Measurements from ENCODE around the gene FBXO27. TPM values are rescaled to one million over a fixed set of nuclear protein-coding genes. Genes with fewer than 3 reads are reported as not detected.

The FBXO27 gene
- polyA plus RNA-seq, 1 experiment = 7.0 TPM

GRCh38 chr19:39031368-39032062, 834 bp downstream of the FBXO27 start:
- DNase-seq (ENCODE audit: low read depth) = peak; percentile 18
- Histone ChIP-seq H3K27me3 (ENCODE audit: control insufficient read depth, insufficient read depth, low read length) (no peaks in the 10 kb centered on the region), H3K36me3 (ENCODE audit: control insufficient read depth, insufficient read depth, low read length) (no peaks in the 10 kb centered on the region), H3K4me3 (ENCODE audit: low read depth, low read length) (peak overlapping the region; percentile 69)
- CTCF ChIA-PET = interaction anchor here (2.0 to 10.3 kb wide), 2 partner anchors 20 to 70 kb away, joined by 8 to 41 read pairs; no protein-coding TSS in a partner anchor
- no peak for TF ChIP-seq CTCF (IDR thresholded peaks at IDR 0.05; ENCODE audit: insufficient read depth, low read depth, low read length)
- POLR2A ChIA-PET = no interaction called here

- DNase-seq (ENCODE audit: low read depth) = no peak
Observed at GRCh38 chr19:39030854-39031367, 1.4 kb downstream of the FBXO27 start.

GRCh38 chr19:39024875-39025641, 7.3 kb downstream of the FBXO27 start:
- ChIA-PET POLR2A (no interaction called here), CTCF (interaction anchor here (0.6 kb wide), 1 partner anchor 27 kb away, joined by 3 read pairs; no protein-coding TSS in a partner anchor)
- TF ChIP-seq CTCF (IDR thresholded peaks at IDR 0.05; ENCODE audit: insufficient read depth, low read depth, low read length) = no peak
- Histone ChIP-seq H3K27me3 (ENCODE audit: control insufficient read depth, insufficient read depth, low read length) (no peaks in the 10 kb centered on the region), H3K4me3 (ENCODE audit: low read depth, low read length) (no peak overlapping the region), H3K36me3 (ENCODE audit: control insufficient read depth, insufficient read depth, low read length) (no peaks in the 10 kb centered on the region)
- no peak for DNase-seq (ENCODE audit: low read depth)

More at GRCh38 chr19:39030854-39031367, 1.4 kb downstream of the FBXO27 start:
- H3K36me3 ChIP-seq (ENCODE audit: control insufficient read depth, insufficient read depth, low read length) = no peaks in the 10 kb centered on the region
- H3K4me3 ChIP-seq (ENCODE audit: low read depth, low read length) = peak overlapping the region; percentile 69
- ChIA-PET CTCF (interaction anchor here (10.3 kb wide), 1 partner anchor 21 kb away, joined by 41 read pairs; no protein-coding TSS in a partner anchor), POLR2A (no interaction called here)
- no peak for TF ChIP-seq CTCF (IDR thresholded peaks at IDR 0.05; ENCODE audit: insufficient read depth, low read depth, low read length)
- H3K27me3 ChIP-seq (ENCODE audit: control insufficient read depth, insufficient read depth, low read length) = no peaks in the 10 kb centered on the region

- ChIA-PET POLR2A (no interaction called here), CTCF (no interaction called here)
- Histone ChIP-seq H3K36me3 (ENCODE audit: control insufficient read depth, insufficient read depth, low read length) (no peaks in the 10 kb centered on the region), H3K4me3 (ENCODE audit: low read depth, low read length) (no peak overlapping the region), H3K27me3 (ENCODE audit: control insufficient read depth, insufficient read depth, low read length) (0 out of 2 replicates have a peak, but pooled peaks cover under 1% of the 10 kb centered on the region)
- DNase-seq (ENCODE audit: low read depth) = no peak
- no peak for TF ChIP-seq CTCF (IDR thresholded peaks at IDR 0.05; ENCODE audit: insufficient read depth, low read depth, low read length)
Observed at GRCh38 chr19:39021063-39021462, 11.3 kb downstream of the FBXO27 start.

GRCh38 chr19:39017646-39018045, 14.7 kb downstream of the FBXO27 start:
- ChIA-PET POLR2A (no interaction called here), CTCF (no interaction called here)
- no peak for TF ChIP-seq CTCF (IDR thresholded peaks at IDR 0.05; ENCODE audit: insufficient read depth, low read depth, low read length)
- Histone ChIP-seq H3K4me3 (ENCODE audit: low read depth, low read length) (no peak overlapping the region), H3K27me3 (ENCODE audit: control insufficient read depth, insufficient read depth, low read length) (peaks cover 1% of the 10 kb centered on the region; the same call in 1 of the 2 replicates), H3K36me3 (ENCODE audit: control insufficient read depth, insufficient read depth, low read length) (no peaks in the 10 kb centered on the region)
- DNase-seq (ENCODE audit: low read depth) = no peak

Measured in BJ (cell line).